Calu3 (cell line): Measurements from ENCODE around the gene ARHGAP25. TPM values are rescaled to one million over a fixed set of nuclear protein-coding genes. Genes with fewer than 3 reads are reported as not detected.

Source experiments
- BruUV-seq: library from RNA; stranded (reverse); fragments of 400-500 nt; replicated peaks from 2 replicates; lab custom pipeline; 2021; lab: Mats Ljungman, UMichigan
- CTCF ChIA-PET: fragments of 300-600 bp; sonication (Branson Sonifier 250); formaldehyde crosslinking; loops from one replicate; lab custom pipeline; 2022; ENCODE audit warnings: antibody characterized with exemption; lab: Charles Lee
- DNase-seq: peaks from one replicate; pipeline ENCODE4 v3.0.0; 2022
- H3K27ac Mint-ChIP-seq: one replicate; pipeline ENCODE4 v1.8.0; 2022; ENCODE audit warnings: mixed read lengths; ENCODE audit not compliant: unreplicated experiment
- H3K27me3 Mint-ChIP-seq: one replicate; pipeline ENCODE4 v1.8.0; 2022; ENCODE audit warnings: mixed read lengths; ENCODE audit not compliant: unreplicated experiment
- H3K36me3 Mint-ChIP-seq: one replicate; pipeline ENCODE4 v1.8.0; 2022; ENCODE audit warnings: mild to moderate bottlenecking, moderate library complexity, mixed read lengths; ENCODE audit not compliant: insufficient read depth, unreplicated experiment
- H3K4me1 Mint-ChIP-seq: one replicate; pipeline ENCODE4 v1.8.0; 2022; ENCODE audit warnings: mild to moderate bottlenecking, low read depth, mixed read lengths; ENCODE audit not compliant: unreplicated experiment
- H3K4me3 Mint-ChIP-seq: one replicate; pipeline ENCODE4 v1.8.0; 2022; ENCODE audit warnings: mild to moderate bottlenecking, low read depth, moderate library complexity, mixed read lengths; ENCODE audit not compliant: unreplicated experiment
- H3K9me3 Mint-ChIP-seq: one replicate; pipeline ENCODE4 v1.8.0; 2022; ENCODE audit warnings: low read depth, mixed read lengths; ENCODE audit not compliant: unreplicated experiment
- CTCF ChIP-seq: fragments of 200-600 bp; IDR thresholded peaks from one replicate; pipeline ENCODE4 v1.8.0; 2022; ENCODE audit warnings: antibody characterized with exemption; ENCODE audit not compliant: unreplicated experiment
- intact Hi-C: fragments of 100-400 bp; cut with micrococcal nuclease; formaldehyde crosslinking; loops from one replicate; pipeline ENCODE4 v1.10.0; 2022; ENCODE audit not compliant: unreplicated experiment
- total RNA-seq: library from RNA; stranded (reverse); gene quantifications from 2 replicates; pipeline ENCODE4 v1.2.3, GENCODE V29; 2022

ARHGAP25 gene
- total RNA-seq, 1 experiment from 2014 or later = not detected

GRCh38 chr2:68747413-68747812, 12.8 kb downstream of the ARHGAP25 start:
- H3K36me3 Mint-ChIP-seq = no peaks in the 10 kb centered on the region

GRCh38 chr2:68747900-68748299, 13.3 kb downstream of the ARHGAP25 start:
- H3K27me3 Mint-ChIP-seq = peaks cover 59% of the 10 kb centered on the region
- H3K4me1 Mint-ChIP-seq = peaks cover 9% of the 10 kb centered on the region
- DNase-seq = no peak
- H3K36me3 Mint-ChIP-seq = no peaks in the 10 kb centered on the region
- BruUV-seq = no TSS peak
- no peak for TF ChIP-seq CTCF
- H3K4me3 Mint-ChIP-seq = no peak overlapping the region
- CTCF ChIA-PET = no interaction called here
- H3K27ac Mint-ChIP-seq = no peak overlapping the region
- H3K9me3 Mint-ChIP-seq = no peaks in the 10 kb centered on the region
- intact Hi-C loops = no loop called here

More at GRCh38 chr2:68747413-68747812, 12.8 kb downstream of the ARHGAP25 start:
- BruUV-seq = no TSS peak
- TF ChIP-seq CTCF = no peak
- no peak for DNase-seq
- Mint-ChIP-seq H3K9me3 (no peaks in the 10 kb centered on the region), H3K4me1 (peaks cover 9% of the 10 kb centered on the region), H3K27ac (no peak overlapping the region), H3K27me3 (peaks cover 64% of the 10 kb centered on the region), H3K4me3 (no peak overlapping the region)
- CTCF ChIA-PET = interaction anchor here (0.6 kb wide), 1 partner anchor 21 kb away, joined by 3 read pairs; no protein-coding TSS in a partner anchor
- intact Hi-C loops = no loop called here

- no peak for DNase-seq
- Mint-ChIP-seq H3K4me3 (no peak overlapping the region), H3K36me3 (no peaks in the 10 kb centered on the region), H3K27me3 (peaks cover 54% of the 10 kb centered on the region), H3K27ac (no peak overlapping the region), H3K9me3 (no peaks in the 10 kb centered on the region), H3K4me1 (peaks cover 9% of the 10 kb centered on the region)
- no peak for TF ChIP-seq CTCF
- BruUV-seq = no TSS peak
- CTCF ChIA-PET = no interaction called here
- intact Hi-C loops = no loop called here
Observed at GRCh38 chr2:68748568-68748967, 14.0 kb downstream of the ARHGAP25 start.

GRCh38 chr2:68749345-68749744, 14.7 kb downstream of the ARHGAP25 start:
- Mint-ChIP-seq H3K27me3 (peaks cover 54% of the 10 kb centered on the region), H3K9me3 (no peaks in the 10 kb centered on the region), H3K36me3 (no peaks in the 10 kb centered on the region), H3K27ac (no peak overlapping the region), H3K4me1 (peaks cover 9% of the 10 kb centered on the region), H3K4me3 (no peak overlapping the region)
- DNase-seq = no peak
- CTCF ChIA-PET = no interaction called here
- TF ChIP-seq CTCF = no peak
- intact Hi-C loops = no loop called here
- BruUV-seq = no TSS peak
